Measurements from ENCODE around the gene NDOR1.

DNA sequence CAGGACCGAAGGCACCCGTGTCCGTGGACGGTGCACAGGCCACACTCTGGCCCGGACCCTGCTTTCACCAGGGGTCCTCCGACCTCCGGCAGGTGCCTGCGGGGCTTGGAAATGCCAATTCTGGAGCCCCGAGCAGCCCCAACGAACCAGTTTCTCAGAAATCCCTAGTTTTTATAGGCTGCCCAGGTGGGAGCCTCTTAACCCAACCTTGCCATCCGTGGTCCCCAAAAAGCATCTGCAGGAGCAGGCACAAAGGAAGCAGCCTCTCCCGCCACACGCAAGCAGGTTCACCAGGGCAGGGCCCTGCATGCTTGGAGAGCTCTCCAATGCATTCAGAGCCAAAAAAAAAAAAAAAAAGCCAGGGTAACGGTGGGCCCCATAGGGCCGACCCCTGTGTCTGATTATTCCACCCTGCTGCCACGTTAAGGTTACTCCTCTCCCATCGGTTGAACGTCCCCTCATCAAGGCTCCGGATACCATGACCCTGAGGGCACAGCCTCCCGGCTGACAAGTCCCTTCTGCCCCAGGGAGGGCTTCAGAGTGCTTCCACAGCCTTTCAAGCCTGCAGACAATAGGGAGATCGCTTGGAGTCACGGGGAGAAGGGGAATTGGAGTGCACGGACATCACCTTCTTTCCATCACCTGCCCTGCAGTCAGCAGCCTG lies 4.2 kb upstream of the NDOR1 start:
- TF ChIP-seq, protein P1, sequence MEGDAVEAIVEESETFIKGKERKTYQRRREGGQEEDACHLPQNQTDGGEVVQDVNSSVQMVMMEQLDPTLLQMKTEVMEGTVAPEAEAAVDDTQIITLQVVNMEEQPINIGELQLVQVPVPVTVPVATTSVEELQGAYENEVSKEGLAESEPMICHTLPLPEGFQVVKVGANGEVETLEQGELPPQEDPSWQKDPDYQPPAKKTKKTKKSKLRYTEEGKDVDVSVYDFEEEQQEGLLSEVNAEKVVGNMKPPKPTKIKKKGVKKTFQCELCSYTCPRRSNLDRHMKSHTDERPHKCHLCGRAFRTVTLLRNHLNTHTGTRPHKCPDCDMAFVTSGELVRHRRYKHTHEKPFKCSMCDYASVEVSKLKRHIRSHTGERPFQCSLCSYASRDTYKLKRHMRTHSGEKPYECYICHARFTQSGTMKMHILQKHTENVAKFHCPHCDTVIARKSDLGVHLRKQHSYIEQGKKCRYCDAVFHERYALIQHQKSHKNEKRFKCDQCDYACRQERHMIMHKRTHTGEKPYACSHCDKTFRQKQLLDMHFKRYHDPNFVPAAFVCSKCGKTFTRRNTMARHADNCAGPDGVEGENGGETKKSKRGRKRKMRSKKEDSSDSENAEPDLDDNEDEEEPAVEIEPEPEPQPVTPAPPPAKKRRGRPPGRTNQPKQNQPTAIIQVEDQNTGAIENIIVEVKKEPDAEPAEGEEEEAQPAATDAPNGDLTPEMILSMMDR (IDR thresholded peaks at IDR 0.05; ENCODE audit: insufficient read depth, low read length, poor library complexity, severe bottlenecking): no peak
- TF ChIP-seq EZH2phosphoT487 (conservative IDR thresholded peaks at IDR 0.05; ENCODE audit: low read length): no peak

Measured in SU-DHL-6 (cell line).